H1 (cell line): ENCODE data around the gene HIGD1B. TPM values are rescaled to one million over a fixed set of nuclear protein-coding genes. Genes with fewer than 3 reads are reported as not detected.

ENCODE experiments used
- CTCF ChIA-PET: fragments of 300-600 bp; sonication (Branson Sonifier 250); formaldehyde crosslinking; loops from one replicate; lab custom pipeline; 2021; ENCODE audit not compliant: partially characterized antibody; lab: Charles Lee
- POLR2A ChIA-PET: fragments of 300-600 bp; sonication (Branson Sonifier 250); formaldehyde crosslinking; loops from one replicate; lab custom pipeline; 2021; ENCODE audit warnings: inconsistent platforms; ENCODE audit not compliant: partially characterized antibody; lab: Charles Lee
- DNase-seq, 2 experiments: peaks; one replicate each; pipeline versions ENCODE4 v3.0.0 to v3.0.0-alpha.2; 2010 to 2022; ENCODE audit warnings: low spot score in 2 of 2, low read depth in 1 of 2, mixed read lengths in 1 of 2
- FAIRE-seq: peaks from 2 replicates; lab custom pipeline; 2011; peaks lifted over from hg19 to GRCh38; lab: Jason Lieb, UNC
- H2AFZ ChIP-seq: 2 replicates; pipeline ENCODE4 v1.8.1; 2012; ENCODE audit warnings: low read length, inconsistent platforms
- H2AK5ac ChIP-seq: 2 replicates; pipeline ENCODE4 v1.6.1; 2013; ENCODE audit warnings: low read depth, low read length
- H2BK120ac ChIP-seq: replicated peaks from 2 replicates; pipeline ENCODE3; 2013; ENCODE audit warnings: low read depth, low read length, inconsistent platforms
- H2BK12ac ChIP-seq: 2 replicates; pipeline ENCODE4 v1.6.1; 2013; ENCODE audit warnings: low read depth, low read length
- H2BK15ac ChIP-seq: 2 replicates; pipeline ENCODE4 v1.6.1; 2013; ENCODE audit warnings: low read length
- H2BK20ac ChIP-seq: 2 replicates; pipeline ENCODE4 v1.6.1; 2013; ENCODE audit warnings: low read length
- H2BK5ac ChIP-seq: 2 replicates; pipeline ENCODE4 v1.6.1; 2013; ENCODE audit warnings: low read depth, low read length
- H3K14ac ChIP-seq: 2 replicates; pipeline ENCODE4 v1.6.1; 2013; ENCODE audit warnings: inconsistent platforms; ENCODE audit not compliant: insufficient read length
- H3K18ac ChIP-seq: 2 replicates; pipeline ENCODE4 v1.6.1; 2013; ENCODE audit warnings: low read length; ENCODE audit errors: extremely low read depth
- H3K23ac ChIP-seq: 2 replicates; pipeline ENCODE4 v1.6.1; 2013; ENCODE audit warnings: inconsistent platforms; ENCODE audit not compliant: insufficient read length
- H3K23me2 ChIP-seq: 2 replicates; pipeline ENCODE4 v1.6.1; 2013; ENCODE audit warnings: low read depth, low read length
- H3K27ac ChIP-seq: 2 replicates; pipeline ENCODE4 v1.6.1; 2011; ENCODE audit warnings: low read depth, low read length, inconsistent platforms
- H3K27me3 ChIP-seq, 4 experiments: replicated peaks in 1 of 4; 1 replicate in 1 of 4; 2 replicates in 3 of 4; pipeline versions ENCODE4 v1.6.1 to v1.8.1; 2011 to 2013; ENCODE audit warnings: low read length in 3 of 4, mild to moderate bottlenecking in 3 of 4, inconsistent platforms in 2 of 4, mixed read lengths in 2 of 4, moderate library complexity in 1 of 4; ENCODE audit not compliant: control insufficient read depth in 3 of 4, insufficient read depth in 3 of 4; ENCODE audit errors: extremely low read depth in 1 of 4
- H3K36me3 ChIP-seq, 4 experiments: 2 replicates each; pipeline versions ENCODE4 v1.6.1 to v1.8.1; 2011 to 2013; ENCODE audit warnings: mild to moderate bottlenecking in 4 of 4, low read length in 3 of 4, moderate library complexity in 2 of 4, control low read depth in 1 of 4, inconsistent platforms in 1 of 4; ENCODE audit not compliant: insufficient read depth in 4 of 4, control insufficient read depth in 2 of 4
- H3K4ac ChIP-seq: replicated peaks from 2 replicates; pipeline ENCODE3; 2013; ENCODE audit warnings: low read length, low read depth, mixed read lengths, inconsistent platforms; ENCODE audit not compliant: insufficient read length
- H3K4me1 ChIP-seq, 4 experiments: replicated peaks in 1 of 4; 1 replicate in 1 of 4; 2 replicates in 3 of 4; pipeline versions ENCODE4 v1.6.1 to v1.8.1; 2011 to 2013; ENCODE audit warnings: low read length in 3 of 4, inconsistent platforms in 2 of 4, mixed read lengths in 1 of 4; ENCODE audit not compliant: insufficient read depth in 4 of 4, control insufficient read depth in 3 of 4
- H3K4me2 ChIP-seq, 2 experiments: 2 replicates each; pipeline versions ENCODE4 v1.6.1 to v1.8.1; 2011 to 2013; ENCODE audit warnings: low read depth in 2 of 2, low read length in 2 of 2, control low read depth in 1 of 2, inconsistent platforms in 1 of 2, mild to moderate bottlenecking in 1 of 2; ENCODE audit not compliant: insufficient read depth in 1 of 2
- H3K4me3 ChIP-seq, 4 experiments: fragments of 200-600, 300-600 bp in 1 of 4; sonication (generic), shearing (Covaris generic), sonication (Bioruptor Twin) in 1 of 4; 2 replicates each; pipeline versions ENCODE4 v1.5.1 to v1.8.1; 2011 to 2016; ENCODE audit warnings: low read length in 4 of 4, low read depth in 3 of 4, control low read depth in 2 of 4, inconsistent platforms in 2 of 4, mild to moderate bottlenecking in 2 of 4, mixed read lengths in 1 of 4, moderate library complexity in 1 of 4; ENCODE audit not compliant: insufficient read depth in 2 of 4; ENCODE audit errors: extremely low read depth in 1 of 4
- H3K56ac ChIP-seq: replicated peaks from 2 replicates; pipeline ENCODE3; 2013; ENCODE audit warnings: low read depth, mild to moderate bottlenecking, mixed read lengths, low read length, inconsistent platforms; ENCODE audit not compliant: insufficient read length
- H3K79me1 ChIP-seq: 2 replicates; pipeline ENCODE4 v1.6.1; 2013; ENCODE audit warnings: low read depth, low read length, control low read depth
- H3K79me2 ChIP-seq, 2 experiments: 2 replicates each; pipeline versions ENCODE4 v1.6.1 to v1.8.1; 2012 to 2013; ENCODE audit warnings: low read length in 2 of 2, mild to moderate bottlenecking in 2 of 2, inconsistent platforms in 1 of 2; ENCODE audit not compliant: insufficient read depth in 2 of 2, control insufficient read depth in 1 of 2
- H3K9ac ChIP-seq, 4 experiments: replicated peaks in 1 of 4; 1 replicate in 1 of 4; 2 replicates in 3 of 4; pipeline versions ENCODE4 v1.6.1 to v1.8.1; 2011 to 2013; ENCODE audit warnings: low read depth in 3 of 4, low read length in 3 of 4, control low read depth in 2 of 4, mild to moderate bottlenecking in 2 of 4, moderate library complexity in 2 of 4, inconsistent platforms in 1 of 4; ENCODE audit errors: extremely low read depth in 1 of 4
- H3K9me3 ChIP-seq, 2 experiments: 2 replicates each; pipeline versions ENCODE4 v1.6.1 to v1.8.1; 2012 to 2013; ENCODE audit warnings: mild to moderate bottlenecking in 2 of 2, moderate library complexity in 2 of 2, control low read depth in 1 of 2, inconsistent platforms in 1 of 2, low read depth in 1 of 2, low read length in 1 of 2, mixed read lengths in 1 of 2; ENCODE audit not compliant: insufficient read depth in 2 of 2
- H4K20me1 ChIP-seq, 2 experiments: replicated peaks in 1 of 2; 2 replicates each; pipeline versions ENCODE3 to v1.8.1; 2011 to 2013; ENCODE audit warnings: inconsistent platforms in 2 of 2, low read length in 2 of 2, mild to moderate bottlenecking in 1 of 2; ENCODE audit not compliant: insufficient read depth in 2 of 2, control insufficient read depth in 1 of 2
- H4K5ac ChIP-seq: 2 replicates; pipeline ENCODE4 v1.6.1; 2013; ENCODE audit warnings: low read length, low read depth, mixed read lengths, inconsistent platforms; ENCODE audit not compliant: insufficient read length
- H4K8ac ChIP-seq: 2 replicates; pipeline ENCODE4 v1.8.0; 2013; ENCODE audit warnings: mild to moderate bottlenecking, moderate library complexity, low read length, inconsistent platforms; ENCODE audit not compliant: insufficient read depth; ENCODE audit errors: extremely low read depth
- H4K91ac ChIP-seq: replicated peaks from 2 replicates; pipeline ENCODE3; 2013; ENCODE audit warnings: low read length, mixed read lengths, inconsistent platforms; ENCODE audit not compliant: insufficient read length
- BCL11A ChIP-seq, 2 experiments: IDR thresholded peaks; one replicate each; pipeline ENCODE4 v1.6.1; 2011; ENCODE audit warnings: low read depth in 2 of 2, low read length in 2 of 2, mild to moderate bottlenecking in 2 of 2
- CHD2 ChIP-seq: IDR thresholded peaks from 2 replicates; pipeline ENCODE4 v1.6.1; 2012; ENCODE audit warnings: low read length, improper control_type of control experiment
- POU5F1 ChIP-seq: IDR thresholded peaks from 2 replicates; pipeline ENCODE4 v1.6.1; 2011; ENCODE audit warnings: low read depth, mild to moderate bottlenecking, low read length, moderate library complexity
- SRF ChIP-seq: IDR thresholded peaks from 2 replicates; pipeline ENCODE4 v1.6.1; 2011; ENCODE audit warnings: mild to moderate bottlenecking, low read depth, low read length, moderate library complexity
- WGBS, 2 experiments: shearing (Covaris generic) in 1 of 2; methylation state at CpG; one replicate each; pipeline versions ENCODE4 v1.1.6 to v1.1.7; 2013 to 2015; ENCODE audit warnings: low lambda C conversion rate in 2 of 2, mixed read lengths in 2 of 2, inconsistent platforms in 1 of 2, low coverage in 1 of 2, missing lambda C conversion rate in 1 of 2; ENCODE audit not compliant: insufficient replicate concordance in 2 of 2, insufficient coverage in 1 of 2, insufficient read length in 1 of 2; ENCODE audit errors: extremely low coverage in 1 of 2, missing lambda C conversion rate in 1 of 2; 5-methylcytosine and 5-hydroxymethylcytosine counted together
- polyA plus RNA-seq, 7 experiments: library from polyadenylated mRNA; depleted of rRNA in 3 of 7; stranded (reverse) in 5 of 7; unstranded in 2 of 7; fragments of >200 nt in 5 of 7; fragments of 200-250 nt in 2 of 7; gene quantifications; 1 replicate in 5 of 7; 2 replicates in 1 of 7; 4 replicates in 1 of 7; pipeline versions ENCODE4 v1.2.1 to v1.2.3, GENCODE V29; 2011 to 2013; ENCODE audit warnings: missing spikeins in 2 of 7, mixed read lengths in 2 of 7
- total RNA-seq: library from RNA; stranded (reverse); fragmentation: NEBNext Ultra II Directional; extraction: Animal tissue kit (Norgen Biotek cat#: 25700); gene quantifications from 2 replicates; pipeline ENCODE4 v1.2.1, GENCODE V29; 2021
- TF ChIP-seq, protein P1 (sequence below), 3 experiments: IDR thresholded peaks; 1 replicate in 2 of 3; 2 replicates in 1 of 3; pipeline versions ENCODE4 v1.5.1 to v1.6.1; 2011; ENCODE audit warnings: low read length in 3 of 3, mild to moderate bottlenecking in 3 of 3, inconsistent platforms in 2 of 3, low read depth in 1 of 3, moderate library complexity in 1 of 3; ENCODE audit not compliant: insufficient read depth in 1 of 3; ENCODE audit errors: control extremely low read depth in 1 of 3

Gene HIGD1B
- total and polyA plus RNA-seq, 2 of the 8 experiments (the other 6 are each of a cell fraction or from before 2014, with no cell fraction given): not detected

DNA sequence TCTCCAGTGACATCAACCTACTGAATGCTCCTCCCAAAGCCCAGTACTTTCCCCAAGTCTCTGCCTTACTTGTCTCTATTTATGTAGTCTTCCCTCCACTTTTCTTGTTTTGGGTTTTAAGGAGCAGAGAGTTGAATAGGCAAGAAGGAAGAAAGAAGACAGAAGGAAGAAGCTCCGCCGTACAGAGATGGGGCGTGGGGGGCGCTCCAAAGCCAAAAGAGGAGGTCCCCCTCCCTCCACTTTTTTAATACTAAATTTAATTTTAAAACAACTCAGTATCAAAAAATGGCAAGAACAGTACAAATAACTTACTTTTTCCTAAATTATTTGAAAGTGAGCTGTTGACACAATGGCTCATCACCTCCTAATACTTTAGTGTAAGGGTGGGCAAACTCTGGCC, 47.0 kb downstream of the HIGD1B start:
- no peak overlapping the region for H2BK20ac ChIP-seq
- 0 out of 2 replicates have a peak, but pooled peaks cover 2% of the 10 kb centered on the region for H3K79me1 ChIP-seq
- H3K4me1 ChIP-seq: peaks cover 0 to 3% (median 1%) of the 10 kb centered on the region in 4 experiments; a peak in 1 of 7 replicates
- no peak overlapping the region for H3K56ac ChIP-seq
- H3K4me2 ChIP-seq: no peak overlapping the region
- H3K9ac ChIP-seq: no peak overlapping the region
- TF ChIP-seq BCL11A (IDR thresholded peaks at IDR 0.05; ENCODE audit: low read depth in 2 of 2, low read length in 2 of 2) (no peak), SRF (no peak), CHD2 (no peak), POU5F1 (no peak)
- TF ChIP-seq, protein P1, sequence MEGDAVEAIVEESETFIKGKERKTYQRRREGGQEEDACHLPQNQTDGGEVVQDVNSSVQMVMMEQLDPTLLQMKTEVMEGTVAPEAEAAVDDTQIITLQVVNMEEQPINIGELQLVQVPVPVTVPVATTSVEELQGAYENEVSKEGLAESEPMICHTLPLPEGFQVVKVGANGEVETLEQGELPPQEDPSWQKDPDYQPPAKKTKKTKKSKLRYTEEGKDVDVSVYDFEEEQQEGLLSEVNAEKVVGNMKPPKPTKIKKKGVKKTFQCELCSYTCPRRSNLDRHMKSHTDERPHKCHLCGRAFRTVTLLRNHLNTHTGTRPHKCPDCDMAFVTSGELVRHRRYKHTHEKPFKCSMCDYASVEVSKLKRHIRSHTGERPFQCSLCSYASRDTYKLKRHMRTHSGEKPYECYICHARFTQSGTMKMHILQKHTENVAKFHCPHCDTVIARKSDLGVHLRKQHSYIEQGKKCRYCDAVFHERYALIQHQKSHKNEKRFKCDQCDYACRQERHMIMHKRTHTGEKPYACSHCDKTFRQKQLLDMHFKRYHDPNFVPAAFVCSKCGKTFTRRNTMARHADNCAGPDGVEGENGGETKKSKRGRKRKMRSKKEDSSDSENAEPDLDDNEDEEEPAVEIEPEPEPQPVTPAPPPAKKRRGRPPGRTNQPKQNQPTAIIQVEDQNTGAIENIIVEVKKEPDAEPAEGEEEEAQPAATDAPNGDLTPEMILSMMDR (IDR thresholded peaks at IDR 0.05; ENCODE audit: control extremely low read depth in 1 of 3, insufficient read depth in 1 of 3, low read depth in 1 of 3, low read length in 3 of 3): peak; percentile 21 to 25 (median 24); a peak in 3 of 4 replicates
- H3K4me3 ChIP-seq: no peak overlapping the region
- H4K20me1 ChIP-seq: peaks cover 0 to 6% of the 10 kb centered on the region in 2 experiments
- peaks cover 4% of the 10 kb centered on the region; the same call in 1 of the 2 replicates for H3K23me2 ChIP-seq
- H4K91ac ChIP-seq: no peak overlapping the region
- H3K18ac ChIP-seq: no peak overlapping the region
- H2BK12ac ChIP-seq: no peak overlapping the region
- H4K5ac ChIP-seq: no peak overlapping the region
- DNase-seq (peak in 1 of 2 experiments; percentile 52), FAIRE-seq (no peak)
- no peak overlapping the region for H3K4ac ChIP-seq
- no peak overlapping the region for H2AFZ ChIP-seq
- H3K23ac ChIP-seq: no peak overlapping the region
- ChIA-PET CTCF (interaction anchor here (0.6 to 2.2 kb wide), 17 partner anchors 9 to 204 kb away, joined by 3 to 9 read pairs (median 4); no protein-coding TSS in a partner anchor), POLR2A (interaction anchor here (0.7 to 1.5 kb wide), 8 partner anchors 9 to 278 kb away, joined by 3 to 4 read pairs (median 4); no protein-coding TSS in a partner anchor)
- H3K36me3 ChIP-seq: peaks cover 2 to 28% (median 17%) of the 10 kb centered on the region in 4 experiments
- H2BK120ac ChIP-seq: no peak overlapping the region
- no peak overlapping the region for H3K14ac ChIP-seq
- no peak overlapping the region for H2AK5ac ChIP-seq
- no peak overlapping the region for H4K8ac ChIP-seq
- H3K9me3 ChIP-seq: no peaks in the 10 kb centered on the region
- 98% methylated on average over 4 of the region's 4 CpGs; no CpG with 5 or more reads in 1 of the 2 experiments for WGBS, 2 experiments
- no peak overlapping the region for H3K27ac ChIP-seq
- H3K27me3 ChIP-seq: no peaks in the 10 kb centered on the region
- no peak overlapping the region for H2BK15ac ChIP-seq
- H3K79me2 ChIP-seq: peaks cover 0 to 58% of the 10 kb centered on the region in 2 experiments; a peak in 3 of 4 replicates
- H2BK5ac ChIP-seq: no peak overlapping the region
